Measurements from ENCODE around the gene PIK3R5.

Gene PIK3R5

DNA sequence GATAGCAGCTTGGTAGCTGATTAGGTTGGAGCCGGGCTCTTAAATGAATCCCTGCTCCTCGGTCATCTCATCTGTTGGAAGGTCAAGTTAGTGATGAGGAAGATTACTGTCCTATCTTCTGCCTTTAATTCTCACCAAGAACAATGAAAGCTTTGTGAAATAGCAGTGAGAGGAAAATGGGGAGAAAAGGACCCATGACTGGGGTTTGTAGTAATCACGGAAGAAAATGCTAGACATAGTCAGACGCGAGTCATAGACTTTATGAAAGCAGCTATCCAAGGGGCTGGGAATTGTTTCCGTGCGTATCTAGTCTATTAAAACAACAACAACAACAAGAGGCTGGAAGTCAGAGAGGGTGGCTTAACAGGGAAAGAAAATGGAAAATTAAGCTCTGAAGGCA lies 18.3 kb downstream of the PIK3R5 start:
- no peak for ATAC-seq (ENCODE audit: insufficient read depth, low read depth)
- H2AFZ ChIP-seq (ENCODE audit: low read depth, low read length): no peak overlapping the region
- no peaks in the 10 kb centered on the region for H3K27me3 ChIP-seq (ENCODE audit: insufficient read depth, low read length, poor library complexity)
- DNase-seq: no peak
- H3K36me3 ChIP-seq (ENCODE audit: insufficient read depth, low read length): peaks cover 17% of the 10 kb centered on the region
- no peak overlapping the region for H3K27ac ChIP-seq (ENCODE audit: low read length)
- TF ChIP-seq, protein P1, sequence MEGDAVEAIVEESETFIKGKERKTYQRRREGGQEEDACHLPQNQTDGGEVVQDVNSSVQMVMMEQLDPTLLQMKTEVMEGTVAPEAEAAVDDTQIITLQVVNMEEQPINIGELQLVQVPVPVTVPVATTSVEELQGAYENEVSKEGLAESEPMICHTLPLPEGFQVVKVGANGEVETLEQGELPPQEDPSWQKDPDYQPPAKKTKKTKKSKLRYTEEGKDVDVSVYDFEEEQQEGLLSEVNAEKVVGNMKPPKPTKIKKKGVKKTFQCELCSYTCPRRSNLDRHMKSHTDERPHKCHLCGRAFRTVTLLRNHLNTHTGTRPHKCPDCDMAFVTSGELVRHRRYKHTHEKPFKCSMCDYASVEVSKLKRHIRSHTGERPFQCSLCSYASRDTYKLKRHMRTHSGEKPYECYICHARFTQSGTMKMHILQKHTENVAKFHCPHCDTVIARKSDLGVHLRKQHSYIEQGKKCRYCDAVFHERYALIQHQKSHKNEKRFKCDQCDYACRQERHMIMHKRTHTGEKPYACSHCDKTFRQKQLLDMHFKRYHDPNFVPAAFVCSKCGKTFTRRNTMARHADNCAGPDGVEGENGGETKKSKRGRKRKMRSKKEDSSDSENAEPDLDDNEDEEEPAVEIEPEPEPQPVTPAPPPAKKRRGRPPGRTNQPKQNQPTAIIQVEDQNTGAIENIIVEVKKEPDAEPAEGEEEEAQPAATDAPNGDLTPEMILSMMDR (IDR thresholded peaks at IDR 0.05; ENCODE audit: borderline replicate concordance, extremely low read depth, low read length, poor library complexity, severe bottlenecking): no peak
- no peak for TF ChIP-seq EZH2 (IDR thresholded peaks at IDR 0.05; ENCODE audit: borderline replicate concordance, low read depth, low read length, severe bottlenecking)
- peaks cover 16% of the 10 kb centered on the region for H3K4me1 ChIP-seq (ENCODE audit: insufficient read depth, low read length)
- H3K9me3 ChIP-seq (ENCODE audit: insufficient read depth, low read length, severe bottlenecking): no peaks in the 10 kb centered on the region
- peaks cover 66% of the 10 kb centered on the region for H3K79me2 ChIP-seq (ENCODE audit: insufficient read depth, low read length)
- H3K9ac ChIP-seq (ENCODE audit: low read depth, low read length): no peak overlapping the region
- H3K4me3 ChIP-seq (ENCODE audit: low read depth in 1 of 2, low read length in 2 of 2): no peak overlapping the region
- no peaks in the 10 kb centered on the region for H4K20me1 ChIP-seq (ENCODE audit: insufficient read depth, low read length)
- no peak overlapping the region for H3K4me2 ChIP-seq (ENCODE audit: insufficient read depth, low read length)

- Histone ChIP-seq H3K4me2 (ENCODE audit: insufficient read depth, low read length) (no peak overlapping the region), H3K27ac (ENCODE audit: low read length) (peak overlapping the region; percentile 46), H3K9ac (ENCODE audit: low read depth, low read length) (no peak overlapping the region), H3K9me3 (ENCODE audit: insufficient read depth, low read length, severe bottlenecking) (no peaks in the 10 kb centered on the region), H3K79me2 (ENCODE audit: insufficient read depth, low read length) (peaks cover 59% of the 10 kb centered on the region), H3K27me3 (ENCODE audit: insufficient read depth, low read length, poor library complexity) (no peaks in the 10 kb centered on the region), H2AFZ (ENCODE audit: low read depth, low read length) (no peak overlapping the region), H3K4me1 (ENCODE audit: insufficient read depth, low read length) (peaks cover 23% of the 10 kb centered on the region), H3K36me3 (ENCODE audit: insufficient read depth, low read length) (peaks cover 17% of the 10 kb centered on the region), H3K4me3 (ENCODE audit: low read depth in 1 of 2, low read length in 2 of 2) (no peak overlapping the region), H4K20me1 (ENCODE audit: insufficient read depth, low read length) (no peaks in the 10 kb centered on the region)
- TF ChIP-seq, protein P1 (IDR thresholded peaks at IDR 0.05; ENCODE audit: borderline replicate concordance, extremely low read depth, low read length, poor library complexity, severe bottlenecking): no peak
- no peak for TF ChIP-seq EZH2 (IDR thresholded peaks at IDR 0.05; ENCODE audit: borderline replicate concordance, low read depth, low read length, severe bottlenecking)
- ATAC-seq (ENCODE audit: insufficient read depth, low read depth): no peak
- DNase-seq: no peak
These were observed 19.0 kb downstream of the PIK3R5 start for GRCh38 chr17:8946476-8946875.

DNA sequence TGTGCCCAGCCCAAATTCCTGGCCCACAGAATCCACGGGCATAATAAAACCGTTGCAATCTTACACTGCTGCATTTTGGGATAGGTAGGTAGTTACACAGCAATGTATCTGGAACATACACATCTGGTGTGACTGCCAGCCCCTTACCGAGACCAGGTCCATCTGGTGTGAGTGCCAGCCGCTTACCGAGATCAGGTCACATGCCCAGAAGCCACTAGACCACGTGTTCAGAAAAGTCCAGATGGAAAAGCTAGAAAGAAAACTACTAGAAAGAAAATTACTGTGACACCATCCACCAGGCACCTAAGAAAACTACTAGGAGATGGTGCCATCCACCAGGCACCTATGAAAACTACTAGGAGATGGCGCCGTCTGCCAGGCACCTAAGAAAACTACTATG lies 19.4 kb downstream of the PIK3R5 start:
- TF ChIP-seq, protein P1 (IDR thresholded peaks at IDR 0.05; ENCODE audit: borderline replicate concordance, extremely low read depth, low read length, poor library complexity, severe bottlenecking): no peak
- TF ChIP-seq EZH2 (IDR thresholded peaks at IDR 0.05; ENCODE audit: borderline replicate concordance, low read depth, low read length, severe bottlenecking): no peak
- Histone ChIP-seq H3K79me2 (ENCODE audit: insufficient read depth, low read length) (peaks cover 57% of the 10 kb centered on the region), H4K20me1 (ENCODE audit: insufficient read depth, low read length) (no peaks in the 10 kb centered on the region), H3K9ac (ENCODE audit: low read depth, low read length) (no peak overlapping the region), H3K27me3 (ENCODE audit: insufficient read depth, low read length, poor library complexity) (no peaks in the 10 kb centered on the region), H3K4me2 (ENCODE audit: insufficient read depth, low read length) (no peak overlapping the region), H3K9me3 (ENCODE audit: insufficient read depth, low read length, severe bottlenecking) (no peaks in the 10 kb centered on the region), H3K36me3 (ENCODE audit: insufficient read depth, low read length) (peaks cover 17% of the 10 kb centered on the region), H3K4me1 (ENCODE audit: insufficient read depth, low read length) (peaks cover 27% of the 10 kb centered on the region), H3K27ac (ENCODE audit: low read length) (peak overlapping the region; percentile 46), H3K4me3 (ENCODE audit: low read depth in 1 of 2, low read length in 2 of 2) (no peak overlapping the region), H2AFZ (ENCODE audit: low read depth, low read length) (no peak overlapping the region)
- DNase-seq: no peak
- ATAC-seq (ENCODE audit: insufficient read depth, low read depth): no peak

DNA sequence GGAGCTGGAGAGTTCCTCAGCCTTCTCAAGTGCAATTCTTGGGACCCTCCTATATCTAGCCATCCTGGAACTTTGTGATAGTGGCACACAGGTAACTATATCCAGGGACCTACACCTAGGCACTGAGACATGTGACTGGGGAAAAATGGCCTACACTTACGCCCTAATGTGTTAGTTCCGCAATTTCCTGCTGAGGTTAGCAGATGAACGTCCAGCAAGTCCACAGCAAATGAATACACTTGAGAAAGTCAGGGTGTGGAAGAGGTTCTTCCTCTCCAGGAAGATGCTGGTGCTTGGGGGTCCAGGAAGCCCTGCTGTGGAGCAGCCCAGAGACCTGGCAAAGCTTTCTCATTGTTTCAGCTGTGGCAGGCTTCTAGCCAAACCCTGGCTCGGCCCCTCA lies 20.8 kb downstream of the PIK3R5 start:
- H3K4me3 ChIP-seq (ENCODE audit: low read depth in 1 of 2, low read length in 2 of 2): no peak overlapping the region
- TF ChIP-seq, protein P1 (IDR thresholded peaks at IDR 0.05; ENCODE audit: borderline replicate concordance, extremely low read depth, low read length, poor library complexity, severe bottlenecking): no peak
- no peak for TF ChIP-seq EZH2 (IDR thresholded peaks at IDR 0.05; ENCODE audit: borderline replicate concordance, low read depth, low read length, severe bottlenecking)

More for the DNA sequence above, 20.8 kb downstream of the PIK3R5 start:
- Histone ChIP-seq H4K20me1 (ENCODE audit: insufficient read depth, low read length) (no peaks in the 10 kb centered on the region), H3K36me3 (ENCODE audit: insufficient read depth, low read length) (peaks cover 17% of the 10 kb centered on the region), H3K27ac (ENCODE audit: low read length) (peak overlapping the region; percentile 45), H3K79me2 (ENCODE audit: insufficient read depth, low read length) (peaks cover 50% of the 10 kb centered on the region), H3K9ac (ENCODE audit: low read depth, low read length) (no peak overlapping the region), H3K4me1 (ENCODE audit: insufficient read depth, low read length) (peaks cover 41% of the 10 kb centered on the region), H2AFZ (ENCODE audit: low read depth, low read length) (no peak overlapping the region), H3K27me3 (ENCODE audit: insufficient read depth, low read length, poor library complexity) (no peaks in the 10 kb centered on the region), H3K4me2 (ENCODE audit: insufficient read depth, low read length) (no peak overlapping the region), H3K9me3 (ENCODE audit: insufficient read depth, low read length, severe bottlenecking) (no peaks in the 10 kb centered on the region)
- no peak for DNase-seq
- no peak for ATAC-seq (ENCODE audit: insufficient read depth, low read depth)

Data from DND-41 (cell line).